ENCODE results near the gene EXD3.

DNA sequence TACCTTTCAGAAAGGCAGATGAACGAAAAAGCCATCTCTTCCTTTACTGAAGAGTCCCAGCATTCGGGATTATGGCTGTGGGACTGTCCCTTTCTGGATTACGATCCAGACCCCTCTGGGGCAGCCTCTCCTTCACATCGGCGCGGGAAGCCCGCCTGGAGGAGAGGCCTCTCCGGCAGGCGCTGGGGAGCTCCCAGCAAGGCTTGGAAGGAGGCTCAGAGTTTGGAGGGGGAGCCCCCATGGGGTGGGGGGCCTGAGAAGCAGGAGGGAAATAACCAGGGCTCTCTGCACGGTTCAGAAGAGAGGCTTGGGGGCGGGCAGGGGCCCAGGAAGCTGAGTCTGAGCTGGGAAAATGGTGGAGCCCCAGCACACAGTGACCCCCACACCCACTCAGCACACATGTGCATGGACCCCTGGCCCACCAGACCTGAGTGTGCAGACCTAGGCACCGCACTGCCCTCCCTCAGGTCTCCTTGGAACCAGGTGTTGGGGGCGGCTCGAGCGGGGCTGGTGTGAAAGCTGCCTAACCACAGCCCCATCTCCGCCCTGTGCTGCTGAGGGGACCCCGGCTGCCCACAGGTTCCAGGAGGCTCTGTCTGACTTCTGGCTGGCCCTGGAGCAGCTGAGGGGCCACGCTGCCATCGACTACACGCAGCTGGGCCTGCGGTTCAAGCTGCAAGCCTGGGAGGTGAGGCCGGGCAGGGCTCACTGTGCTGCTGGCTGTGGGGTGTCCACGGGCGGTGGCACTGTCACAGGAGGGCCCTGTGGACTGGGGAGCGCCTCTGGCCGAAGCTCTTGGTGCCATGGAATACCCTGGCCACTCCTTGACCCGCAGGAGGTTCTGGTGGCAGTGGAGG lies 4.7 kb upstream of the EXD3 start:
- TF ChIP-seq, protein P1, sequence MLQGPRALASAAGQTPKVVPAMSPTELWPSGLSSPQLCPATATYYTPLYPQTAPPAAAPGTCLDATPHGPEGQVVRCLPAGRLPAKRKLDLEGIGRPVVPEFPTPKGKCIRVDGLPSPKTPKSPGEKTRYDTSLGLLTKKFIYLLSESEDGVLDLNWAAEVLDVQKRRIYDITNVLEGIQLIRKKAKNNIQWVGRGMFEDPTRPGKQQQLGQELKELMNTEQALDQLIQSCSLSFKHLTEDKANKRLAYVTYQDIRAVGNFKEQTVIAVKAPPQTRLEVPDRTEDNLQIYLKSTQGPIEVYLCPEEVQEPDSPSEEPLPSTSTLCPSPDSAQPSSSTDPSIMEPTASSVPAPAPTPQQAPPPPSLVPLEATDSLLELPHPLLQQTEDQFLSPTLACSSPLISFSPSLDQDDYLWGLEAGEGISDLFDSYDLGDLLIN (CRISPR knock-in tag; IDR thresholded peaks at IDR 0.05; ENCODE audit: borderline replicate concordance), result no peak
- TF ChIP-seq ZNF891 (CRISPR knock-in tag; IDR thresholded peaks at IDR 0.05), result no peak
- TF ChIP-seq MXI1 (IDR thresholded peaks at IDR 0.05; ENCODE audit: borderline replicate concordance, low read depth, low read length), result no peak
- TF ChIP-seq POLR2AphosphoS5 (IDR thresholded peaks at IDR 0.05; ENCODE audit: low read depth, low read length), result no peak
- no peak for TF ChIP-seq KLF9 (CRISPR knock-in tag; IDR thresholded peaks at IDR 0.05; ENCODE audit: low read depth)
- TF ChIP-seq ZNF274 (CRISPR knock-in tag; IDR thresholded peaks at IDR 0.05), result no peak
- TF ChIP-seq GFI1 (CRISPR knock-in tag; IDR thresholded peaks at IDR 0.05; ENCODE audit: borderline replicate concordance), result no peak
- no peak for TF ChIP-seq YY1 (IDR thresholded peaks at IDR 0.05; ENCODE audit: insufficient read depth, insufficient replicate concordance, low read depth, low read length)
- TF ChIP-seq GABPA (IDR thresholded peaks at IDR 0.05; ENCODE audit: low read depth, low read length), result no peak
- no peak for TF ChIP-seq GABPA (CRISPR knock-in tag; IDR thresholded peaks at IDR 0.05; ENCODE audit: low read depth)
- TF ChIP-seq HDAC2 (CRISPR knock-in tag; IDR thresholded peaks at IDR 0.05), result no peak
- TF ChIP-seq SUZ12 (IDR thresholded peaks at IDR 0.05; ENCODE audit: low read depth, low read length), result no peak
- no peak for TF ChIP-seq SMAD3 (CRISPR knock-in tag; IDR thresholded peaks at IDR 0.05)
